Central memory CD8-positive, alpha-beta T cell (primary cell): ENCODE results near the gene UQCRHL.
"Not testable (repeated sequence)": the region's sequence is repeated elsewhere in the genome, so short reads cannot be mapped to it uniquely, and the experiment has no call there.

Source experiments
- ATAC-seq: fragments of 150-1000 bp; cut with Tn5 transposase; replicated peaks from 2 replicates; pipeline ENCODE4 v1.10.0; 2022; ENCODE audit warnings: mild to moderate bottlenecking, moderate FRiP score, moderate number of reproducible peaks; ENCODE audit not compliant: poor library complexity, severe bottlenecking; ENCODE audit errors: extremely low read depth
- DNase-seq, 2 donors: peaks; one replicate each; pipeline ENCODE4 v3.0.0; 2021; ENCODE audit warnings: low spot score in 2 of 2
- H3K27ac Mint-ChIP-seq: one replicate; pipeline ENCODE4 v1.8.0; 2022; ENCODE audit warnings: low read depth, mild to moderate bottlenecking, moderate library complexity, mixed read lengths
- H3K27me3 Mint-ChIP-seq: one replicate; pipeline ENCODE4 v1.8.0; 2022; ENCODE audit warnings: mixed read lengths
- H3K36me3 Mint-ChIP-seq: one replicate; pipeline ENCODE4 v1.8.0; 2022; ENCODE audit warnings: mild to moderate bottlenecking, moderate library complexity, mixed read lengths; ENCODE audit not compliant: insufficient read depth
- H3K4me1 Mint-ChIP-seq: one replicate; pipeline ENCODE4 v1.8.0; 2022; ENCODE audit warnings: mixed read lengths
- H3K4me3 Mint-ChIP-seq: one replicate; pipeline ENCODE4 v1.8.0; 2022; ENCODE audit warnings: mild to moderate bottlenecking, moderate library complexity, mixed read lengths
- H3K9me3 Mint-ChIP-seq: one replicate; pipeline ENCODE4 v1.8.0; 2022; ENCODE audit warnings: mixed read lengths

Gene UQCRHL

GRCh38 chr1:15807549-15807948, at the start of gene UQCRHL:
Gene UQCRHL (minus strand): TSS chr1:15807649. CDS start chr1:15807649, 0 bp downstream.
- DNase-seq, H3K36me3 Mint-ChIP-seq, H3K4me3 Mint-ChIP-seq, H3K4me1 Mint-ChIP-seq, H3K27me3 Mint-ChIP-seq, H3K9me3 Mint-ChIP-seq, H3K27ac Mint-ChIP-seq, ATAC-seq: not testable (repeated sequence)

GRCh38 chr1:15856888-15857287, 49.4 kb upstream of the UQCRHL start:
- H3K27ac Mint-ChIP-seq, result no peak overlapping the region
- H3K36me3 Mint-ChIP-seq, result peaks cover 5% of the 10 kb centered on the region
- DNase-seq (no peak), ATAC-seq (no peak)
- no peaks in the 10 kb centered on the region for H3K9me3 Mint-ChIP-seq
- no peaks in the 10 kb centered on the region for H3K27me3 Mint-ChIP-seq
- H3K4me1 Mint-ChIP-seq, result peaks cover 22% of the 10 kb centered on the region
- no peak overlapping the region for H3K4me3 Mint-ChIP-seq

GRCh38 chr1:15852828-15853302, 45.4 kb upstream of the UQCRHL start:
- ATAC-seq (no peak), DNase-seq (no peak)
- Mint-ChIP-seq H3K4me3 (no peak overlapping the region), H3K9me3 (no peaks in the 10 kb centered on the region), H3K27me3 (no peaks in the 10 kb centered on the region), H3K36me3 (peaks cover 13% of the 10 kb centered on the region), H3K4me1 (peaks cover 37% of the 10 kb centered on the region), H3K27ac (no peak overlapping the region)

GRCh38 chr1:15852036-15852827, 44.8 kb upstream of the UQCRHL start:
- DNase-seq (no peak), ATAC-seq (no peak)
- no peak overlapping the region for H3K4me3 Mint-ChIP-seq
- H3K27ac Mint-ChIP-seq, result no peak overlapping the region
- no peaks in the 10 kb centered on the region for H3K9me3 Mint-ChIP-seq
- no peaks in the 10 kb centered on the region for H3K27me3 Mint-ChIP-seq
- peaks cover 37% of the 10 kb centered on the region for H3K4me1 Mint-ChIP-seq
- peaks cover 14% of the 10 kb centered on the region for H3K36me3 Mint-ChIP-seq

GRCh38 chr1:15851210-15852035, 44.0 kb upstream of the UQCRHL start:
- H3K4me3 Mint-ChIP-seq, result no peak overlapping the region
- no peaks in the 10 kb centered on the region for H3K27me3 Mint-ChIP-seq
- peaks cover 37% of the 10 kb centered on the region for H3K4me1 Mint-ChIP-seq
- peak overlapping the region; percentile 55 for H3K27ac Mint-ChIP-seq
- H3K36me3 Mint-ChIP-seq, result peaks cover 16% of the 10 kb centered on the region
- no peak for ATAC-seq
- H3K9me3 Mint-ChIP-seq, result no peaks in the 10 kb centered on the region
- no peak for DNase-seq

- ATAC-seq, result no peak
- no peaks in the 10 kb centered on the region for H3K9me3 Mint-ChIP-seq
- peak overlapping the region; percentile 98 for H3K4me3 Mint-ChIP-seq
- peaks cover 37% of the 10 kb centered on the region for H3K4me1 Mint-ChIP-seq
- H3K27ac Mint-ChIP-seq, result no peak overlapping the region
- H3K27me3 Mint-ChIP-seq, result no peaks in the 10 kb centered on the region
- peaks cover 16% of the 10 kb centered on the region for H3K36me3 Mint-ChIP-seq
- no peak for DNase-seq
Measured at GRCh38 chr1:15850471-15851001, 43.1 kb upstream of the UQCRHL start.

- Mint-ChIP-seq H3K9me3 (no peaks in the 10 kb centered on the region), H3K4me1 (peaks cover 37% of the 10 kb centered on the region), H3K4me3 (peak overlapping the region; percentile 98), H3K36me3 (peaks cover 18% of the 10 kb centered on the region), H3K27me3 (no peaks in the 10 kb centered on the region), H3K27ac (peak overlapping the region; percentile 92)
- ATAC-seq (no peak), DNase-seq (no peak)
Measured at GRCh38 chr1:15849775-15850324, 42.4 kb upstream of the UQCRHL start.

GRCh38 chr1:15848929-15849774, 41.7 kb upstream of the UQCRHL start:
- Mint-ChIP-seq H3K27me3 (no peaks in the 10 kb centered on the region), H3K27ac (peak overlapping the region; percentile 92), H3K36me3 (peaks cover 18% of the 10 kb centered on the region), H3K4me3 (peak overlapping the region; percentile 98), H3K4me1 (peaks cover 37% of the 10 kb centered on the region), H3K9me3 (no peaks in the 10 kb centered on the region)
- DNase-seq, result peak; percentile 41 to 43
- ATAC-seq, result no peak

- Mint-ChIP-seq H3K27me3 (no peaks in the 10 kb centered on the region), H3K27ac (peak overlapping the region; percentile 92), H3K4me3 (peak overlapping the region; percentile 98), H3K9me3 (no peaks in the 10 kb centered on the region), H3K36me3 (peaks cover 15% of the 10 kb centered on the region), H3K4me1 (peaks cover 37% of the 10 kb centered on the region)
- ATAC-seq, result peak; percentile 15
- DNase-seq, result peak; percentile 18 to 40
Measured at GRCh38 chr1:15848143-15848928, 40.9 kb upstream of the UQCRHL start.

- no peak for ATAC-seq
- Mint-ChIP-seq H3K27me3 (no peaks in the 10 kb centered on the region), H3K4me1 (peaks cover 37% of the 10 kb centered on the region), H3K27ac (peak overlapping the region; percentile 88), H3K9me3 (no peaks in the 10 kb centered on the region), H3K4me3 (peak overlapping the region; percentile 98), H3K36me3 (peaks cover 15% of the 10 kb centered on the region)
- no peak for DNase-seq
Measured at GRCh38 chr1:15847893-15848142, 40.4 kb upstream of the UQCRHL start.

GRCh38 chr1:15847100-15847892, 39.8 kb upstream of the UQCRHL start, which contains the start of gene SPEN:
Gene SPEN (plus strand): TSS chr1:15847707. CDS start chr1:15848068, 361 bp downstream.
- H3K27me3 Mint-ChIP-seq, result no peaks in the 10 kb centered on the region
- peak within 1 kb of the TSS; percentile 98 for H3K4me3 Mint-ChIP-seq
- no peaks in the 10 kb centered on the region for H3K9me3 Mint-ChIP-seq
- peak; percentile 76 for ATAC-seq
- peak; percentile 91 to 95 for DNase-seq
- H3K27ac Mint-ChIP-seq, result peak within 1 kb of the TSS; percentile 92
- H3K36me3 Mint-ChIP-seq, result peaks cover 15% of the 10 kb centered on the region
- H3K4me1 Mint-ChIP-seq, result peaks cover 33% of the 10 kb centered on the region
